H9 (cell line): ENCODE results near the gene CHAF1A. TPM values are rescaled to one million over a fixed set of nuclear protein-coding genes. Genes with fewer than 3 reads are reported as not detected.
A peak's percentile ranks its signal among the peaks of the same experiment; 100 is the strongest.

ENCODE experiments used
- DNase-seq: peaks from one replicate; pipeline ENCODE4 v3.0.0-alpha.2; 2017
- H2AFZ ChIP-seq: one replicate; pipeline ENCODE4 v1.6.1; 2013; ENCODE audit warnings: mild to moderate bottlenecking, low read length, control low read depth, moderate library complexity
- H2AK5ac ChIP-seq: 2 replicates; pipeline ENCODE4 v1.6.1; 2013; ENCODE audit warnings: low read length, control low read depth, mixed read lengths; ENCODE audit not compliant: insufficient read length
- H2BK120ac ChIP-seq: one replicate; pipeline ENCODE4 v1.6.1; 2013; ENCODE audit warnings: low read depth, mild to moderate bottlenecking, low read length, control low read depth, inconsistent platforms; ENCODE audit not compliant: poor library complexity, severe bottlenecking
- H2BK12ac ChIP-seq: 2 replicates; pipeline ENCODE4 v1.6.1; 2013; ENCODE audit warnings: low read length, control low read depth, mixed read lengths, low read depth; ENCODE audit not compliant: insufficient read length
- H2BK15ac ChIP-seq: 2 replicates; pipeline ENCODE4 v1.6.1; 2013; ENCODE audit warnings: low read depth, low read length, control low read depth
- H2BK20ac ChIP-seq: one replicate; pipeline ENCODE4 v1.6.1; 2013; ENCODE audit warnings: low read depth, mild to moderate bottlenecking, low read length, control low read depth, inconsistent platforms; ENCODE audit not compliant: poor library complexity, severe bottlenecking
- H2BK5ac ChIP-seq: 2 replicates; pipeline ENCODE4 v1.6.1; 2013; ENCODE audit warnings: low read length, control low read depth, mixed read lengths; ENCODE audit not compliant: insufficient read length
- H3K14ac ChIP-seq: 2 replicates; pipeline ENCODE4 v1.6.1; 2013; ENCODE audit warnings: low read length, control low read depth; ENCODE audit not compliant: insufficient read depth
- H3K18ac ChIP-seq: 2 replicates; pipeline ENCODE4 v1.6.1; 2013; ENCODE audit warnings: low read depth, mild to moderate bottlenecking, mixed read lengths, low read length, control low read depth; ENCODE audit not compliant: insufficient read length
- H3K23ac ChIP-seq: 2 replicates; pipeline ENCODE4 v1.6.1; 2013; ENCODE audit warnings: low read length, control low read depth, mixed read lengths, low read depth; ENCODE audit not compliant: insufficient read length
- H3K23me2 ChIP-seq: 2 replicates; pipeline ENCODE4 v1.6.1; 2013; ENCODE audit warnings: low read depth, mild to moderate bottlenecking, mixed read lengths, low read length, control low read depth; ENCODE audit not compliant: insufficient read length, poor library complexity, severe bottlenecking
- H3K27ac ChIP-seq: 2 replicates; pipeline ENCODE4 v1.5.1; 2013; ENCODE audit warnings: low read length, control low read depth, mixed read lengths, low read depth; ENCODE audit not compliant: insufficient read length
- H3K27me3 ChIP-seq: 2 replicates; pipeline ENCODE4 v1.6.1; 2013; ENCODE audit warnings: low read length, control low read depth, inconsistent platforms; ENCODE audit not compliant: insufficient read depth
- H3K4ac ChIP-seq: 2 replicates; pipeline ENCODE4 v1.6.1; 2013; ENCODE audit warnings: low read depth, mild to moderate bottlenecking, control low read depth, inconsistent platforms, low read length, moderate library complexity
- H3K4me1 ChIP-seq: 2 replicates; pipeline ENCODE4 v1.6.1; 2013; ENCODE audit warnings: low read length, control low read depth, inconsistent platforms; ENCODE audit not compliant: insufficient read depth
- H3K4me2 ChIP-seq: 2 replicates; pipeline ENCODE4 v1.6.1; 2013; ENCODE audit warnings: low read length, control low read depth, mixed read lengths; ENCODE audit not compliant: insufficient read length, insufficient read depth
- H3K56ac ChIP-seq: 2 replicates; pipeline ENCODE4 v1.6.1; 2013; ENCODE audit warnings: low read depth, mild to moderate bottlenecking, mixed read lengths, low read length, control low read depth; ENCODE audit not compliant: insufficient read length
- H3K79me1 ChIP-seq: 2 replicates; pipeline ENCODE4 v1.6.1; 2013; ENCODE audit warnings: low read depth, mild to moderate bottlenecking, moderate library complexity, low read length, control low read depth, inconsistent platforms; ENCODE audit not compliant: insufficient read depth, poor library complexity, severe bottlenecking
- H3K79me2 ChIP-seq: 2 replicates; pipeline ENCODE4 v1.6.1; 2013; ENCODE audit warnings: low read length, control low read depth, inconsistent platforms; ENCODE audit not compliant: insufficient read depth
- H3K9ac ChIP-seq: 2 replicates; pipeline ENCODE4 v1.6.1; 2013; ENCODE audit warnings: low read length, control low read depth, mixed read lengths; ENCODE audit not compliant: insufficient read length; ENCODE audit errors: extremely low read depth
- H3K9me3 ChIP-seq: one replicate; pipeline ENCODE4 v1.6.1; 2013; ENCODE audit warnings: low read depth, low read length, inconsistent platforms; ENCODE audit not compliant: control insufficient read depth
- H3T11ph ChIP-seq: one replicate; pipeline ENCODE4 v1.6.1; 2013; ENCODE audit warnings: mild to moderate bottlenecking, low read length, control low read depth, inconsistent platforms
- H4K20me1 ChIP-seq: one replicate; pipeline ENCODE4 v1.6.1; 2013; ENCODE audit not compliant: control insufficient read depth, insufficient read length, insufficient read depth
- H4K5ac ChIP-seq: 2 replicates; pipeline ENCODE4 v1.6.1; 2013; ENCODE audit warnings: low read depth, mild to moderate bottlenecking, mixed read lengths, low read length, control low read depth; ENCODE audit not compliant: insufficient read length
- H4K8ac ChIP-seq: replicated peaks from 2 replicates; pipeline ENCODE4 v1.6.1; 2013; ENCODE audit warnings: low read length, control low read depth, mixed read lengths, low read depth; ENCODE audit not compliant: insufficient read length
- H4K91ac ChIP-seq: 2 replicates; pipeline ENCODE4 v1.6.1; 2013; ENCODE audit warnings: low read depth, mild to moderate bottlenecking, moderate library complexity, mixed read lengths, low read length, control low read depth; ENCODE audit not compliant: insufficient read length
- H3K27ac Mint-ChIP-seq, 3 experiments: 2 replicates in 2 of 3; 3 replicates in 1 of 3; pipeline ENCODE4 v1.8.0; 2020 to 2021; ENCODE audit warnings: mixed read lengths in 3 of 3, mild to moderate bottlenecking in 1 of 3, moderate library complexity in 1 of 3
- H3K27me3 Mint-ChIP-seq: 2 replicates; pipeline ENCODE4 v1.8.0; 2021; ENCODE audit warnings: low read depth, mild to moderate bottlenecking, moderate library complexity, mixed read lengths
- H3K36me3 Mint-ChIP-seq, 3 experiments: 2 replicates in 2 of 3; 3 replicates in 1 of 3; pipeline ENCODE4 v1.8.0; 2020 to 2021; ENCODE audit warnings: low read depth in 3 of 3, mixed read lengths in 3 of 3; ENCODE audit not compliant: insufficient read depth in 1 of 3
- H3K4me1 Mint-ChIP-seq, 2 experiments: 2 replicates each; pipeline ENCODE4 v1.8.0; 2020; ENCODE audit warnings: mixed read lengths in 2 of 2
- H3K4me3 Mint-ChIP-seq, 2 experiments: 2 replicates in 1 of 2; 3 replicates in 1 of 2; pipeline ENCODE4 v1.8.0; 2020 to 2021; ENCODE audit warnings: mild to moderate bottlenecking in 2 of 2, mixed read lengths in 2 of 2, moderate library complexity in 1 of 2
- H3K9me3 Mint-ChIP-seq, 2 experiments: 2 replicates in 1 of 2; 3 replicates in 1 of 2; pipeline ENCODE4 v1.8.0; 2020; ENCODE audit warnings: mild to moderate bottlenecking in 2 of 2, mixed read lengths in 2 of 2, moderate library complexity in 1 of 2
- CTCF ChIP-seq: fragments of 200-600 bp; sonication (generic); conservative IDR thresholded peaks from 3 replicates; pipeline ENCODE4 v1.8.0; 2021; ENCODE audit warnings: antibody characterized with exemption, mild to moderate bottlenecking
- WGBS: extraction: QIAGEN DNeasy Blood & Tissue Kit; methylation state at CpG from one replicate; pipeline ENCODE4 v1.1.7; 2013; ENCODE audit warnings: missing lambda C conversion rate, low lambda C conversion rate, mixed read lengths; ENCODE audit not compliant: insufficient read length; ENCODE audit errors: extremely low coverage; 5-methylcytosine and 5-hydroxymethylcytosine counted together
- total RNA-seq: library from RNA; stranded (reverse); gene quantifications from 2 replicates; pipeline ENCODE4 v1.2.1, GENCODE V29; 2021

The CHAF1A gene
- total RNA-seq, 1 experiment from 2014 or later, result 143 TPM

- H3K27ac Mint-ChIP-seq, result peak overlapping the region; percentile 63 to 76 (median 64); a peak in 3 of 7 replicates
- Histone ChIP-seq H2AK5ac (no peak overlapping the region), H3K79me2 (no peaks in the 10 kb centered on the region)
Measured at GRCh38 chr19:4367781-4368127, 34.7 kb upstream of the CHAF1A start.

More at GRCh38 chr19:4367781-4368127, 34.7 kb upstream of the CHAF1A start:
- no peak overlapping the region for H3K4me2 ChIP-seq
- no peak overlapping the region for H3T11ph ChIP-seq
- no peak overlapping the region for H4K8ac ChIP-seq
- H3K27me3 ChIP-seq, result no peaks in the 10 kb centered on the region
- no peak overlapping the region for H3K4ac ChIP-seq
- no peaks in the 10 kb centered on the region; the same call in 1 of the 2 replicates for H3K4me1 ChIP-seq
- H4K20me1 ChIP-seq, result no peaks in the 10 kb centered on the region
- no peak overlapping the region for H3K4me3 Mint-ChIP-seq
- H3K9me3 ChIP-seq, result no peaks in the 10 kb centered on the region
- no peak overlapping the region for H3K56ac ChIP-seq
- no peak overlapping the region for H2BK120ac ChIP-seq
- no peak overlapping the region for H2BK15ac ChIP-seq
- no peak overlapping the region for H2BK20ac ChIP-seq
- H3K18ac ChIP-seq, result peak overlapping the region; percentile 12
- H3K14ac ChIP-seq, result no peak overlapping the region
- no CpG with 5 or more reads among the region's 13 CpGs for WGBS
- no peaks in the 10 kb centered on the region for H3K79me1 ChIP-seq
- no peak for DNase-seq
- H4K5ac ChIP-seq, result no peak overlapping the region
- no peak overlapping the region for H2BK12ac ChIP-seq
- H3K36me3 Mint-ChIP-seq, result peaks cover 3 to 23% (median 11%) of the 10 kb centered on the region in 3 experiments; a peak in 4 of 7 replicates
- H2AFZ ChIP-seq, result no peak overlapping the region
- H4K91ac ChIP-seq, result no peak overlapping the region
- no peak overlapping the region for H3K9ac ChIP-seq
- H3K23me2 ChIP-seq, result no peaks in the 10 kb centered on the region
- H3K9me3 Mint-ChIP-seq, result no peaks in the 10 kb centered on the region
- TF ChIP-seq CTCF, result no peak
- H3K4me1 Mint-ChIP-seq, result peaks cover 10 to 20% of the 10 kb centered on the region in 2 experiments
- no peak overlapping the region for H3K27ac ChIP-seq
- no peak overlapping the region for H2BK5ac ChIP-seq
- H3K23ac ChIP-seq, result no peak overlapping the region
- peaks cover 4% of the 10 kb centered on the region; the same call in 1 of the 2 replicates for H3K27me3 Mint-ChIP-seq
